NCI-H82 treated with DMSO at 0.1 percent for 48 hours (cell line): Measurements from ENCODE around the gene TRUB1.

Source experiments
- DNase-seq: peaks from one replicate; lab custom pipeline; 2025; ENCODE audit not compliant: unreplicated experiment; lab: John Stamatoyannopoulos, UW

Gene TRUB1

GRCh38 chr10:115026746-115027140 lies 88.7 kb downstream of the TRUB1 start:
- DNase-seq = no peak
